Heart left ventricle (tissue), 13 donors: Measurements from ENCODE around the gene GRB14.

Experiments
- POLR2A ChIP-seq, 2 donors: fragments of 450-650 bp; IDR thresholded peaks; one replicate each; pipeline ENCODE4 v1.6.1; 2017; ENCODE audit warnings: antibody characterized with exemption in 2 of 2, mild to moderate bottlenecking in 2 of 2, moderate library complexity in 2 of 2
- TF ChIP-seq, protein P1 (sequence below), 12 donors: fragments of 200-600 bp; sonication (generic) in 4 of 12; IDR thresholded peaks; one replicate each; pipeline versions ENCODE4 v1.5.0 to v1.8.0; 2018 to 2022; ENCODE audit warnings: antibody characterized with exemption in 12 of 12, mild to moderate bottlenecking in 5 of 12
- donor health status: ischemic (EF 13 %, LVEDD 7.1; RV severe dilation, severe dysfunction).
- donor health status: DM: no; HTN: yes; CAD: no.
- donor health status: DM: no; HTN: no; CAD: no.
- donor health status: ischemic (EF 25% LVEDD 6.9; RV normal size, moderate dysfunction).
- donor health status: ischemic (EF 25% LVEDD 5.7; RV mildly dilated, moderate dysfunction).
- donor health status: ischemic (EF 35%, LVEDD 5.7; RV mildly dilated, moderate dysfunction).
- donor health status: nonischemic (EF 11% LVEDD 7.7; RV severe dilation, severe dysfunction).
- donor health status: DM: yes; HTN: yes; CAD: no.
- donor health status: PGD.
- donor health status: ischemic (EF 29% LVEDD 5.4; RV normal size, mild dysfunction).
- donor health status: nonischemic (EF 23%, LVEDD 6.1; RV moderate dilation, normal function).

DNA sequence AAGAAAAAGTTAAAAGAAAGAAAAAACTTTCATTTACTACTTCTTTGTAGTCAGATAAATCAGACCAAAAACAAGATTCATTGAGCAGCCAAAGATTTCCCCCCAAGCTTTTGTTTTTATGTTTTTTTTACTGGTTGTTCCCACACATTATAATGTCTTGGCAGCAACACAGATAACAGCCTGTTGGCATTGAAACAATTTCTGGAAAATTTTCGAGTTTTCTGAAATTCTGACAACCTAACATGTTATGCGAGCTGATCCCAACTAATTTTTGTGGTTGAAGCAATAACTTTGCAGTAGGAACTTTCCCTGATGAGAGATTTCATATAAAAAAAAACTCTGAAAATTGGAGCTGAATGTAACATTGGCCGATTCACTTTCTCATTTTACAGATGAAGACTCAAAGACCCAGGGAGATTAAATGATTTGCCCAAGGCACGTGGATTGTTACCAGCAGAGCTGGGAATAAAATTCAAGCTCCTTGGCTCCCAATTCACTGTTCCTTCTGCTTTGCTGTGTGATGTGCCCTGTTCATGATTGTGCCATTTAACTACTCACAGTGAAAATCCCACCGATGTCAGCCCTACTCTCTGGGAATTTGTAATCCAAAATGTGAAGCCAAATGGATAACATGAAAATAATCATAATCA is 167.5 kb downstream of the GRB14 start:
- TF ChIP-seq, protein P1, sequence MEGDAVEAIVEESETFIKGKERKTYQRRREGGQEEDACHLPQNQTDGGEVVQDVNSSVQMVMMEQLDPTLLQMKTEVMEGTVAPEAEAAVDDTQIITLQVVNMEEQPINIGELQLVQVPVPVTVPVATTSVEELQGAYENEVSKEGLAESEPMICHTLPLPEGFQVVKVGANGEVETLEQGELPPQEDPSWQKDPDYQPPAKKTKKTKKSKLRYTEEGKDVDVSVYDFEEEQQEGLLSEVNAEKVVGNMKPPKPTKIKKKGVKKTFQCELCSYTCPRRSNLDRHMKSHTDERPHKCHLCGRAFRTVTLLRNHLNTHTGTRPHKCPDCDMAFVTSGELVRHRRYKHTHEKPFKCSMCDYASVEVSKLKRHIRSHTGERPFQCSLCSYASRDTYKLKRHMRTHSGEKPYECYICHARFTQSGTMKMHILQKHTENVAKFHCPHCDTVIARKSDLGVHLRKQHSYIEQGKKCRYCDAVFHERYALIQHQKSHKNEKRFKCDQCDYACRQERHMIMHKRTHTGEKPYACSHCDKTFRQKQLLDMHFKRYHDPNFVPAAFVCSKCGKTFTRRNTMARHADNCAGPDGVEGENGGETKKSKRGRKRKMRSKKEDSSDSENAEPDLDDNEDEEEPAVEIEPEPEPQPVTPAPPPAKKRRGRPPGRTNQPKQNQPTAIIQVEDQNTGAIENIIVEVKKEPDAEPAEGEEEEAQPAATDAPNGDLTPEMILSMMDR (IDR thresholded peaks at IDR 0.05) = no peak
- TF ChIP-seq POLR2A (IDR thresholded peaks at IDR 0.05) = no peak
